ENCODE data around the gene TBC1D10A. TPM values are rescaled to one million over a fixed set of nuclear protein-coding genes. Genes with fewer than 3 reads are reported as not detected.

The TBC1D10A gene
- polyA plus RNA-seq, 1 of the 3 experiments (the other 2 are of a cell fraction) = 15.3 TPM

- no peaks in the 10 kb centered on the region for H3K79me2 ChIP-seq (ENCODE audit: insufficient read depth)
- WGBS (ENCODE audit: low lambda C conversion rate) = 87% methylated on average over 10 of the region's 11 CpGs
- TF ChIP-seq CHD2 (IDR thresholded peaks at IDR 0.05; ENCODE audit: low read length, partially characterized antibody) = no peak
- TF ChIP-seq RAD21 (IDR thresholded peaks at IDR 0.05; ENCODE audit: low read length) = no peak
- TF ChIP-seq RFX5 (IDR thresholded peaks at IDR 0.05; ENCODE audit: low read length) = no peak
- no peak for TF ChIP-seq FOXM1 (IDR thresholded peaks at IDR 0.05; ENCODE audit: low read depth)
- no peak for TF ChIP-seq FOSL2 (IDR thresholded peaks at IDR 0.05; ENCODE audit: borderline replicate concordance, low read depth)
- no peak for TF ChIP-seq JUND (IDR thresholded peaks at IDR 0.05)
- no peak for TF ChIP-seq ZBTB33 (IDR thresholded peaks at IDR 0.05; ENCODE audit: borderline replicate concordance, low read depth)
- TF ChIP-seq CTCF (IDR thresholded peaks at IDR 0.05) = no peak
- no peak for TF ChIP-seq POLR2AphosphoS5 (IDR thresholded peaks at IDR 0.05; ENCODE audit: low read depth, low read length)
- no peak for TF ChIP-seq GATA2 (CRISPR knock-in tag; IDR thresholded peaks at IDR 0.05)
- no peak for TF ChIP-seq SIN3A (IDR thresholded peaks at IDR 0.05; ENCODE audit: borderline replicate concordance, low read depth, low read length)
- peaks cover 15 to 18% of the 10 kb centered on the region in 2 experiments; a peak in 2 of 4 replicates for H3K4me1 ChIP-seq (ENCODE audit: control insufficient read depth in 1 of 2, insufficient read depth in 2 of 2, low read depth in 1 of 2, low read length in 1 of 2)
- H3K4me3 ChIP-seq (ENCODE audit: low read depth in 2 of 2, low read length in 1 of 2) = no peak overlapping the region
- H3F3A ChIP-seq (replicated peaks; ENCODE audit: insufficient read depth) = peaks cover 8% of the 10 kb centered on the region
- no peak for DNase-seq
- no peaks in the 10 kb centered on the region for H3K9me2 ChIP-seq
- no peak overlapping the region for H3K9ac ChIP-seq
- peaks cover 0 to 54% of the 10 kb centered on the region in 2 experiments for H3K36me3 ChIP-seq (replicated peaks in 1 of 2; ENCODE audit: control insufficient read depth in 1 of 2, insufficient read depth in 2 of 2, low read length in 1 of 2)
- POLR2A ChIA-PET = no interaction called here
- no peak overlapping the region for H3K4me2 ChIP-seq
- no peak overlapping the region for H3K27ac ChIP-seq (ENCODE audit: low read depth in 2 of 2, low read length in 1 of 2)
- no peaks in the 10 kb centered on the region for H3K9me3 ChIP-seq
- H3K27me3 ChIP-seq (ENCODE audit: insufficient read depth) = no peaks in the 10 kb centered on the region
- H4K20me1 ChIP-seq (ENCODE audit: insufficient read depth) = no peaks in the 10 kb centered on the region
- CTCF ChIA-PET = interaction anchor here (12.9 kb wide), 1 partner anchor 97 kb away, joined by 228 read pairs; the partner anchor contains the start of genes RNF215 and SEC14L2
- H2AFZ ChIP-seq (ENCODE audit: low read depth) = no peak overlapping the region
These were observed 31.9 kb downstream of the TBC1D10A start for GRCh38 chr22:30294830-30295229.

DNA sequence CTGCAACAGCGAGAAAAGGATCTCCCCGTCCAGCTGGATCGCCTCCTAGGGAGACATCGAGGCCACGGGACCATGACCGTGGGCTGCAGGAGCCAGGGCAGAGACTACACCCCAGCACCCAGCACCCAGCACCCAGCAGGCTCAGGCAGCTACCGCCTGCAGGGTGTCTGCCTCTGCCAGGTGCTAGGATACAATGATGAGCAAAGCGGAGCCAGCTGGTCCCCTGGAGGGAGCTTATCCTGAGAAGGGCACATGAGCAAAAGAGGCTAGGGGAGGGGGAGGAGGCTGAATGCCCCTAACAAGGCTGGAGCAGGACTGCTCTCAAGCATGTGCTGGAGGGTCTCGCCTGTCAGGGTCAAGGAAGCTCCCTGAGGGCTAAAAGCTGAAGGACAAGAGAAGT is 32.7 kb downstream of the TBC1D10A start:
- no peaks in the 10 kb centered on the region for H3K9me3 ChIP-seq
- H3K4me3 ChIP-seq (ENCODE audit: low read depth in 2 of 2, low read length in 1 of 2) = no peak overlapping the region
- no peak overlapping the region for H3K9ac ChIP-seq
- H3K4me1 ChIP-seq (ENCODE audit: control insufficient read depth in 1 of 2, insufficient read depth in 2 of 2, low read depth in 1 of 2, low read length in 1 of 2) = peaks cover 16 to 19% of the 10 kb centered on the region in 2 experiments; a peak in 2 of 4 replicates
- no peaks in the 10 kb centered on the region for H3K9me2 ChIP-seq
- no peak for DNase-seq
- no peaks in the 10 kb centered on the region for H3K27me3 ChIP-seq (ENCODE audit: insufficient read depth)
- H3K4me2 ChIP-seq = no peak overlapping the region
- 89% methylated on average over 8 of the region's 9 CpGs for WGBS (ENCODE audit: low lambda C conversion rate)
- peaks cover 8% of the 10 kb centered on the region for H3F3A ChIP-seq (replicated peaks; ENCODE audit: insufficient read depth)
- TF ChIP-seq FOXM1 (IDR thresholded peaks at IDR 0.05; ENCODE audit: low read depth) (no peak), RFX5 (IDR thresholded peaks at IDR 0.05; ENCODE audit: low read length) (no peak), RAD21 (IDR thresholded peaks at IDR 0.05; ENCODE audit: low read length) (no peak), MAX (IDR thresholded peaks at IDR 0.05; ENCODE audit: low read depth) (no peak)
- peaks cover 0 to 53% of the 10 kb centered on the region in 2 experiments for H3K36me3 ChIP-seq (replicated peaks in 1 of 2; ENCODE audit: control insufficient read depth in 1 of 2, insufficient read depth in 2 of 2, low read length in 1 of 2)
- ChIA-PET CTCF (interaction anchor here (12.9 kb wide), 1 partner anchor 97 kb away, joined by 228 read pairs; the partner anchor contains the start of genes RNF215 and SEC14L2), POLR2A (interaction anchor here (1.8 kb wide), 1 partner anchor 63 kb away, joined by 6 read pairs; the partner anchor contains the start of genes CCDC157 and SF3A1)
- H3K79me2 ChIP-seq (ENCODE audit: insufficient read depth) = no peaks in the 10 kb centered on the region
- no peak overlapping the region for H3K27ac ChIP-seq (ENCODE audit: low read depth in 2 of 2, low read length in 1 of 2)
- no peak overlapping the region for H2AFZ ChIP-seq (ENCODE audit: low read depth)
- no peaks in the 10 kb centered on the region for H4K20me1 ChIP-seq (ENCODE audit: insufficient read depth)
